22Rv1 (cell line): Measurements from ENCODE around the gene RNF157.

Experiments
- H3K27ac ChIP-seq: fragments of 450-650 bp; 2 replicates; pipeline ENCODE4 v1.5.1; 2017
- CTCF ChIP-seq: fragments of 450-650 bp; IDR thresholded peaks from 2 replicates; pipeline ENCODE4 v1.5.1; 2017; ENCODE audit warnings: mild to moderate bottlenecking
- ZFX ChIP-seq: fragments of 450-650 bp; IDR thresholded peaks from 2 replicates; pipeline ENCODE4 v1.6.1; 2017; ENCODE audit warnings: antibody characterized with exemption, borderline replicate concordance

Gene RNF157

GRCh38 chr17:76160896-76161528 lies 79.3 kb downstream of the RNF157 start:
- H3K27ac ChIP-seq, result no peak overlapping the region
- TF ChIP-seq CTCF (no peak), ZFX (no peak)

DNA sequence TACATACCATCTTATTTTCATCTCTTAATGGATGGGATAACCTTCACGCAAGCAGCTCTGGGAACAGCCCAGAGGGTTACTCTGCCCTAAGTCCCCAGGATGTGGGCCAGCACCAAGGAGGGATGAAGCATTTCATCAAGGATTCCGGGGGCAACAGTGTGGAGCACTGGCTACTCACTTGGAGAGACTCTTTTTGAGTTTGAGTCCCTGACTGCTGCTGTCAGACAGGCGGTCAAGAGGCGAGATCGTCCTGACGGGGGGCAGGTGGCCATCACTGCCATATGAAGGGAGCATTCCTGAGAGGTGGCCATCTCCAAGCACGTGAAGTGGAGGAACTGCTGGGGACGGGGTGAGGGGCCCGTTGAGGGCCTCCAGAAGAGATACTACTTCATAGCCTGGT lies 81.1 kb downstream of the RNF157 start:
- no peak for TF ChIP-seq CTCF
- no peak for TF ChIP-seq ZFX
- no peak overlapping the region for H3K27ac ChIP-seq

DNA sequence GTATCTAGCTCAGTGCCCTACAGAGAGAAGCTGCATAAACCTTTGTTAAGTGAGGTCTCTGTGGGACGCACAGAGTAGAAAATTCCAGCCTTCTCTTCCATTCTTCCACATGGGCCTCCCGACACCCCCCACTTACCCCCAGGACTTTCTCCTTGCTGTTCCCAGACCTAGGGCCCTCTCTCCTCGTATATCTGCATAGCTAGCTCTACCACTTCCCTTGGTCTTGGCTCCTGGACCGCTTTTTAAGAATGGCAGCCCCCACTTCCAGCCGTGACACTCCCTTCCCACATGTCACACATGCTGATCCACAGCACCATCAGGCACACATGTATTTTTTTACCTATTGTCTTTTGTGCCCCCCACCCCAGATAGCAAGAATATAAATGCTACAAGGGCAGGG lies 82.5 kb downstream of the RNF157 start:
- no peak for TF ChIP-seq ZFX
- no peak overlapping the region for H3K27ac ChIP-seq

DNA sequence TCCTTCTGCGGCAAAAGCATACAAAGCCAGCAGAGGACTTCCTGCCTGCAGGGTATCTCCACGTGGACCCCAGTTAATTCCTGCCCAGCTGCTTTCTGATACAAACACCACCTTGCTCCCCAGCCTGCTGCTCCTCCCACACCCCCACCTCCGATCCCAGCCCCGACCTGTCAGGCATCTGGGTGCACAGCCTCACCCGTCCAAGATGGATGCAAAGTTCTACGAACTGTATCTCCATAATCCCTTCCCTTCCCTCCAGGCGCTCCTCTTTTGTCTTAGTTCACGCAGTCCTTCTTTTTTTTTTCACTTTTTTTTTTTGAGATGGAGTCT lies 83.7 kb downstream of the RNF157 start:
- H3K27ac ChIP-seq, result no peak overlapping the region
- TF ChIP-seq ZFX, result no peak
- TF ChIP-seq CTCF, result no peak

DNA sequence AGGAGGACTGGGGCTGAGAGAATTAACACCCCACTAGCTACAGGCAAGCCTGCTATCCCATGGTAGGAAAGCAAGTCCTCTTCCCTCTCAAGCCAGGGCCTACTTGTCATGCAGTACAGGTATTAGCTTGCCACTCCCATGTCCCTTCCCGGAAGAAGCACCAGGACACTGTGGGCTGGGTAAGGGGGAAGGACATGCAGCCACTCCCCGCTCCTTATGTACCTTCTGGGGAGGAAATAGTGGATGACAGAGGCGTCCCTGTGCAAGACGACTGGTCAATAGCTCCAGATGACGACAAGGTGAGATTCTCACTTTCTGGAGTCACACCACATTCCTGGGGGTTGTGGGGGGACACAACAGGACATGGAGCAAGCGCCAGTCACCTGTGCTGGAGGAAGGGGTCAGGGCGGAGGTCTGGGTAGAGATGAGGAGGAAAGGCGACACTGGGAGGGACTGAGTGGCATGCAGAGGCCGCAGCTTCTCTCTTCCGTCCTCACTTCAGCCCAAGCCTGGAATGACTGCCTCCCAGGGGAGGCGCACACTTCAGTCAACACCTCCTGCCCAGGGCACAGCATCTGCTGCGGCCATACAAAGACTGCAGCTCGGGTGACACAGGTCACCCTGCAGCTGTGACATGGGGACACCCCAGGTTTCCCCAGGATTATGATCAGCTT lies 84.2 kb downstream of the RNF157 start:
- TF ChIP-seq CTCF (no peak), ZFX (no peak)
- no peak overlapping the region for H3K27ac ChIP-seq

DNA sequence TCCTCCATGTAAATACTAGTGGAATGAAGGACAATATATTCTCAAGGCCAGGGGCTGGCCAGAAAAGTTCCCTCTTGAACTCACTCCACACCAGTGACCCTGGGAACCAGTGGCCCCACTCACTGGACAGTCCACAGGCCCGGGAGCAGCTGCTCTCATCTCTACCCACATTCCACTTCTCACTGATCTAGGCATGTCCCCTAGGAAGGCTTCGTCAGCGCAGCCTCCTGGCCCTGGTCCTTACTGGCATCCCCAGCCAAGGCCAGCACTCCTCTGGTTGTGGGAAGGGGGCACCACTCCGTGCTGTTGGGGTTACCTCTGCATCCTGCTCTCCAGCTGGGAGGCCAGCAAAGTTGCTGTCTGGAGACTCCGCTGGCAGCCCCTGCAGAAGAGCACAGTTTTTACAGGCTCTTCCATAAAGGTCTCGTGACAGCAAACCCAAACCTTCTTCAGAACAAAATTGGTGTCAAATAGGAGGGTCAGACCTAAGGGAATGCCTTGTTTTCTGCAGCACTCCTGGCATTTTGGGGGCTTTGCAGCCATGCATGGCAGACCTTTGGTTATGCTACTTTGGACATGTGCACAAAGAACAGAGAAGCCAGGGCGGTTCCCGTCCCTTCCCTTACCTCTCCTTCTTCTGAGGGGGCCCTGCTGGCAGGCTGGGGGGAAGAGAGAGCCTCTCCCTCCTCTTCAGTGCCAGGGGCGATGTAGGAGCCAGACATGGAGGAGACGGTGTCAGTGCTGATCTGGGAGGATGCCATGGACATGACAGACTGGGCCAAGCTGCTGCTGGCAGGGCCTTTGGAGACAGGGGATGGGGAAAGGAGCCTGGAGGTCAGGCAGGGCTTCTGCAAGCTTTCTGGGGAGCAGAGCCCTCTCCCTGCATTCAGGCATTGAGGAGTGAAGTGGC lies 85.1 kb downstream of the RNF157 start:
- no peak overlapping the region for H3K27ac ChIP-seq
- TF ChIP-seq CTCF, result no peak
- no peak for TF ChIP-seq ZFX

- H3K27ac ChIP-seq, result no peak overlapping the region
- TF ChIP-seq ZFX (no peak), CTCF (no peak)
Measured at GRCh38 chr17:76154292-76154691, 86.0 kb downstream of the RNF157 start.
